Prostate gland (tissue), 2 donors: ENCODE results near the gene EIPR1. TPM values are rescaled to one million over a fixed set of nuclear protein-coding genes. Genes with fewer than 3 reads are reported as not detected.

Experiments
- DNase-seq: peaks from one replicate; pipeline ENCODE4 v3.0.0-alpha.2; 2019; ENCODE audit warnings: low spot score
- H3K27ac ChIP-seq, 2 donors: fragments of 200-600 bp; sonication (generic); 2 replicates each; pipeline ENCODE4 v1.5.1; 2017 to 2019
- H3K27me3 ChIP-seq: fragments of 200-600 bp; sonication (generic); replicated peaks from 2 replicates; pipeline ENCODE4 v1.5.1; 2019; ENCODE audit not compliant: insufficient read depth
- H3K36me3 ChIP-seq, 2 donors: fragments of 200-600 bp; sonication (generic); 1 replicate in 1 of 2; 2 replicates in 1 of 2; pipeline versions ENCODE4 v1.5.1 to v1.8.1; 2017 to 2019
- H3K4me1 ChIP-seq: fragments of 200-600 bp; sonication (generic); replicated peaks from 2 replicates; pipeline ENCODE4 v1.5.1; 2019
- H3K4me3 ChIP-seq, 2 donors: fragments of 200-600 bp; sonication (generic); 2 replicates each; pipeline ENCODE4 v1.5.1; 2017 to 2019
- H3K9me3 ChIP-seq: fragments of 200-600 bp; sonication (generic); 2 replicates; pipeline ENCODE4 v1.5.1; 2017
- POLR2A ChIP-seq: fragments of 450-650 bp; IDR thresholded peaks from one replicate; pipeline ENCODE4 v1.6.1; 2016; ENCODE audit warnings: antibody characterized with exemption, mild to moderate bottlenecking
- POLR2AphosphoS5 ChIP-seq: sonication (generic); formaldehyde crosslinking; IDR thresholded peaks from one replicate; pipeline ENCODE4 v1.6.1; 2017; ENCODE audit warnings: antibody characterized with exemption
- WGBS: methylation state at CpG from one replicate; pipeline ENCODE4 v1.1.5; 2018; 5-methylcytosine and 5-hydroxymethylcytosine counted together
- intact Hi-C: fragments of 100-400 bp; cut with DNase I; formaldehyde crosslinking; loops from one replicate; pipeline ENCODE4 v1.14.2; 2022
- total RNA-seq, 2 donors: library from RNA; depleted of rRNA; stranded (reverse); fragments of >200 nt; gene quantifications; one replicate each; pipeline ENCODE4 v1.1.0, GENCODE V29; 2016
- TF ChIP-seq, protein P1 (sequence below), 4 experiments: fragments of 200-600 bp in 2 of 4; fragments of 450-650 bp in 2 of 4; sonication (generic) in 2 of 4; IDR thresholded peaks; 1 replicate in 3 of 4; 2 replicates in 1 of 4; pipeline ENCODE4 v1.5.1; 2016 to 2019; ENCODE audit warnings: antibody characterized with exemption in 4 of 4, mild to moderate bottlenecking in 2 of 4, moderate library complexity in 2 of 4

The EIPR1 gene
- total RNA-seq, 2 donors from 2014 or later: 30.0 to 52.3 TPM

DNA sequence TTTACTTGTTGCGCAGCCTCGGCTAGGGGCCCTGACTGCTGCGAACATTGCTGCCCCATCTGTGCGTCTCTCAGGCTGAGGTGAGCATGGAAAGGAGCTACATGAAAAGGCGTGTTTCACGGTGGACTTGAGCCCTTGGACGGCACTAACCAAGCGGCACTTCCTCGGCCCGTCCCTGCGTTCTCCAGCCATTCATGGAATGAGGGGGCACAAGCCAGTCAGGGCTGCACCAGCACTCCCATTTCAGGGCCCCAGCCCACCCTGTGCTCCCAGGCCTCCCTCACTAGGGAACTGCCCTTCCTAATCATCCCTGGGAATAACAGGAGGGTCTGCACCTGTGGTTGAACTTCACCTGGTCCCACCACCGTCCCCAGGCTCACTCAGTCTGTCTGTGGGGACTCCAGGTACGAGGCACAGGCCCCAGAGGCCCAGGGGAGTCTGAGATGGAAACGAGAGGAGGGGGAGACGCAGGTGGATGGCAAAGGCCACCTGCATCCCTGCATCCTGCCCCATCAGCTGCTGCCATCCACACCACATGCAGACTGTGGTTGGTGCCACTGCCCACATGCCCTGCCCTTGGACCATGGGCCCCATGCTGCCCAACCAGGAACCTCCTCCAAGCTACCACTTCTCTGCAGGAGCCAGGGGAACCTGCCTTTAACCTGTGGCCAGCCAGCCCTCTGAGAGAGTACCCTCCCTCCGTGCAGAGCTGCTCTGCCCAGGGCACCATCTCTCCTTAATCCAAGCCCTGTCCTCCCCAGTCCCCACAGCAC is 99.7 kb downstream of the EIPR1 start:
- no peak overlapping the region for H3K4me3 ChIP-seq
- no peak overlapping the region for H3K27ac ChIP-seq
- intact Hi-C loops: no loop called here
- 99% methylated on average over 16 of the region's 16 CpGs for WGBS
- no peaks in the 10 kb centered on the region for H3K36me3 ChIP-seq
- DNase-seq: no peak
- H3K9me3 ChIP-seq: no peaks in the 10 kb centered on the region
- no peaks in the 10 kb centered on the region for H3K4me1 ChIP-seq
- TF ChIP-seq POLR2AphosphoS5 (no peak), POLR2A (no peak)
- TF ChIP-seq, protein P1, sequence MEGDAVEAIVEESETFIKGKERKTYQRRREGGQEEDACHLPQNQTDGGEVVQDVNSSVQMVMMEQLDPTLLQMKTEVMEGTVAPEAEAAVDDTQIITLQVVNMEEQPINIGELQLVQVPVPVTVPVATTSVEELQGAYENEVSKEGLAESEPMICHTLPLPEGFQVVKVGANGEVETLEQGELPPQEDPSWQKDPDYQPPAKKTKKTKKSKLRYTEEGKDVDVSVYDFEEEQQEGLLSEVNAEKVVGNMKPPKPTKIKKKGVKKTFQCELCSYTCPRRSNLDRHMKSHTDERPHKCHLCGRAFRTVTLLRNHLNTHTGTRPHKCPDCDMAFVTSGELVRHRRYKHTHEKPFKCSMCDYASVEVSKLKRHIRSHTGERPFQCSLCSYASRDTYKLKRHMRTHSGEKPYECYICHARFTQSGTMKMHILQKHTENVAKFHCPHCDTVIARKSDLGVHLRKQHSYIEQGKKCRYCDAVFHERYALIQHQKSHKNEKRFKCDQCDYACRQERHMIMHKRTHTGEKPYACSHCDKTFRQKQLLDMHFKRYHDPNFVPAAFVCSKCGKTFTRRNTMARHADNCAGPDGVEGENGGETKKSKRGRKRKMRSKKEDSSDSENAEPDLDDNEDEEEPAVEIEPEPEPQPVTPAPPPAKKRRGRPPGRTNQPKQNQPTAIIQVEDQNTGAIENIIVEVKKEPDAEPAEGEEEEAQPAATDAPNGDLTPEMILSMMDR (IDR thresholded peaks at IDR 0.05): no peak
- no peaks in the 10 kb centered on the region for H3K27me3 ChIP-seq

DNA sequence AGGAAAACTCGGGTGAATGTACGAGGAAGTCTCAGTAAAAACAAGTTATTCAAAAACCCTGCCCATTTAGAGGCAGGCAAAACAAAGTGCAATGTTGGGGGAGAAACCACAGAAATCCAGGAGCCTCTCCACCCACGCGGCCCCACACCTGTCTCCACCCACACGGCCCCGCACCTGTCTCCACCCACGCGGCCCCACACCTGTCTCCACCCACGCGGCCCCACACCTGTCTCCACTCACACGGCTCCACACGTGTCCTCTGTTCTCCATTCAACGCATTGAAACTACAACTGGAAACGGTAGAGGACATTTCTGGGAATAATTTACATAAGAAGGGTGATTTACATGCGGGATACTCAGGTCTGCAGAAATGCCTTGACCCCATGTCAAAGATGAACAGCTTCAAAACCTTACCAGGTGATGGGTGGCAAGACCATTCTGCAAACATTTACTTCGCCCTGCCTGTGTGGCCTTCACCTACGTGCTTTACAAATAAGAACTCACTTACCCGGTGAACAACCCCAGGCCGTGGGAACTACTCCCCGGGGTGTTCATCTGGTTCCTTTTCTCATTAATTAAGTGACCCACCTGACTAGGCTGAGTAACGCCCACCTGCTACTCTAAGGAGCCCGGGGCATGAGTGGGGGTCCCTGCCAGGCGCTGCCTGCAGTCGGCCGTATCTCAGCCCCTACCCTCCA is 100.4 kb downstream of the EIPR1 start:
- Histone ChIP-seq H3K36me3 (no peaks in the 10 kb centered on the region), H3K9me3 (no peaks in the 10 kb centered on the region), H3K27me3 (no peaks in the 10 kb centered on the region), H3K27ac (no peak overlapping the region), H3K4me3 (no peak overlapping the region), H3K4me1 (no peaks in the 10 kb centered on the region)
- intact Hi-C loops: no loop called here
- DNase-seq: no peak
- WGBS: 67% methylated on average over 25 of the region's 25 CpGs
- TF ChIP-seq, protein P1 (IDR thresholded peaks at IDR 0.05): no peak
- peak; percentile 16 for TF ChIP-seq POLR2AphosphoS5

DNA sequence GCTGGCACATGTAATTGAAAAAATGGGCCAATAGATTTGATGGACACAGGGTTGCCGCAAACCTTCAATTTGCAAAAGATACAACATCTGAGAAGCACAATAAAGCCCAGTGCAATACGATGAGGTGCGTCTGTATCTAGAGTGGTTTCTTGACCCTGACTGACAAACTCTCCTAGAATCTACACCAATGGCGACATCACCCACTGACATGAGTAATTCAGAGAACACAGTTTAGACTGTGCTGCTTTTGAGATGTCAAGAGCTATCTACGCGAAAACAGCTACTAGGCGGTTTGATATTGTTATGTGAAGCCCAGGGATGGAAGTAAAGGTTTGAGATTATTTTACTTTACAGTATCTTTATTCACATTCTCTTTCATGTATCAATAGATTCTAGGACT is 104.9 kb downstream of the EIPR1 start:
- TF ChIP-seq, protein P1 (IDR thresholded peaks at IDR 0.05): no peak
- no peak for TF ChIP-seq POLR2AphosphoS5
- TF ChIP-seq POLR2A: no peak
- Histone ChIP-seq H3K4me1 (no peaks in the 10 kb centered on the region), H3K4me3 (no peak overlapping the region), H3K27me3 (no peaks in the 10 kb centered on the region), H3K36me3 (no peaks in the 10 kb centered on the region), H3K27ac (no peak overlapping the region), H3K9me3 (no peaks in the 10 kb centered on the region)
- intact Hi-C loops: no loop called here
- DNase-seq: no peak
- 96% methylated on average over 7 of the region's 7 CpGs for WGBS

DNA sequence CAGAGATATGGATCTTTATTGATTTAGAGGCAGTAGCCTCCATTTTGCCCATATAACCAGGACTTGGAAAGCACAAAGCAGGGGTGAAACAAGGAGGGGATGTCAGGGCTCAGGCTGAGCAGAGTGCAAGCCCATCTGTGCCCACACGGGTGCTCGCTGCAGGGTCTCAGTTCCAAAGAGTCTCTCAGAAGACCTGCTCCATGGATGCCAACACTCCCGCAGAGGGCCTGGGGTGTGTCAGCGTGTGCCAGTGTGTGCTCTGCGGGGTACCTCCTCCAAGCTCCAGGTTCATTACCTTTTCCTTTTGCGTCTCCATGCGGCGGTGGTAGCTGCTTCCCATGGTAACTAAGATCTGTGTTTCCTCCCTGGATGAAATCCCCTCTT is 107.5 kb downstream of the EIPR1 start:
- no peak for DNase-seq
- Histone ChIP-seq H3K36me3 (no peaks in the 10 kb centered on the region), H3K27me3 (no peaks in the 10 kb centered on the region), H3K9me3 (no peaks in the 10 kb centered on the region), H3K27ac (no peak overlapping the region), H3K4me1 (no peaks in the 10 kb centered on the region), H3K4me3 (no peak overlapping the region)
- intact Hi-C loops: no loop called here
- TF ChIP-seq POLR2AphosphoS5 (no peak), POLR2A (no peak)
- TF ChIP-seq, protein P1 (IDR thresholded peaks at IDR 0.05): no peak
- WGBS: 98% methylated on average over 8 of the region's 8 CpGs
